ENCODE results near the gene SRD5A3. TPM values are rescaled to one million over a fixed set of nuclear protein-coding genes. Genes with fewer than 3 reads are reported as not detected.

SRD5A3 gene
- total and polyA plus RNA-seq, 9 of the 15 experiments (the other 6 are each of a cell fraction or from before 2014, with no cell fraction given) = 2.5 to 37.0 (median 13.3) TPM

DNA sequence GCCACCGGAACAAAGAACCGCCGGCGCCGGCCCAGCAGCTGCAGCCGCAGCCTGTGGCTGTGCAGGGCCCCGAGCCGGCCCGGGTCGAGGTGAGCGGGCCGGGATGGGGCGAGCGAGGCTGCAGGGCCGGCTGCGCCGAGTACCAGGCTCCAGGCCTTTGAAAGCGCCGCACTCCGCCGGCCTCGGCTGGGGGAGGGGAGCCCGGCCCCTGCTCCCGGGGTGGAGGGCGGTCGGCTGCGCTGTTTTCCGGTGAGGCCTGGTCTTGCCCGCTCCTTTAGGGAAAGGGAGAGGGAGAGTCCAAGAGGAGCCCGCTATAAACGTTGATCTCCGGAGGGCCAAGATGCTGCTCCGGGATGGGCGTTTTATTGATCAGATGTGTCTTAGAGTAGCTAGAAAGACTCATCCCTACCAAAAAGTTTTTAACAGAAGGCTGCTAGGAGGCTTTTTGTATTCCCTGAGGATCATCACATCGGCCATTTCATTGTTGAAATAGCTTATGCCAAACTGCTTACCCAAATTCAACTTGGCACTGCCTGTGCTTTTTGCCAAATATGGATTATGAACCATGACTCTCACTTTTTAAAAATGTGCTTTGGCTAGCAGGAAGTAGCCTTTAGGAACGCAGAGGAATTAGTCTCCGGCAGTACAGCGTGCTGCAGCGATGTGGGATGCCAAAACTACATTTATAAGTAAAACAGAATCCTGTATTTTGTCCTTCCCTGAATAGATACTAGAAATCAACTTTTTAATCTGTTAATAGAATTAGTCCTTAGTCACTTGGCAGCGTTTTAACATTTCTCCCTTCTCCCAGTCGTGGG is 50.5 kb downstream of the SRD5A3 start (continued):
- TF ChIP-seq, protein P1, sequence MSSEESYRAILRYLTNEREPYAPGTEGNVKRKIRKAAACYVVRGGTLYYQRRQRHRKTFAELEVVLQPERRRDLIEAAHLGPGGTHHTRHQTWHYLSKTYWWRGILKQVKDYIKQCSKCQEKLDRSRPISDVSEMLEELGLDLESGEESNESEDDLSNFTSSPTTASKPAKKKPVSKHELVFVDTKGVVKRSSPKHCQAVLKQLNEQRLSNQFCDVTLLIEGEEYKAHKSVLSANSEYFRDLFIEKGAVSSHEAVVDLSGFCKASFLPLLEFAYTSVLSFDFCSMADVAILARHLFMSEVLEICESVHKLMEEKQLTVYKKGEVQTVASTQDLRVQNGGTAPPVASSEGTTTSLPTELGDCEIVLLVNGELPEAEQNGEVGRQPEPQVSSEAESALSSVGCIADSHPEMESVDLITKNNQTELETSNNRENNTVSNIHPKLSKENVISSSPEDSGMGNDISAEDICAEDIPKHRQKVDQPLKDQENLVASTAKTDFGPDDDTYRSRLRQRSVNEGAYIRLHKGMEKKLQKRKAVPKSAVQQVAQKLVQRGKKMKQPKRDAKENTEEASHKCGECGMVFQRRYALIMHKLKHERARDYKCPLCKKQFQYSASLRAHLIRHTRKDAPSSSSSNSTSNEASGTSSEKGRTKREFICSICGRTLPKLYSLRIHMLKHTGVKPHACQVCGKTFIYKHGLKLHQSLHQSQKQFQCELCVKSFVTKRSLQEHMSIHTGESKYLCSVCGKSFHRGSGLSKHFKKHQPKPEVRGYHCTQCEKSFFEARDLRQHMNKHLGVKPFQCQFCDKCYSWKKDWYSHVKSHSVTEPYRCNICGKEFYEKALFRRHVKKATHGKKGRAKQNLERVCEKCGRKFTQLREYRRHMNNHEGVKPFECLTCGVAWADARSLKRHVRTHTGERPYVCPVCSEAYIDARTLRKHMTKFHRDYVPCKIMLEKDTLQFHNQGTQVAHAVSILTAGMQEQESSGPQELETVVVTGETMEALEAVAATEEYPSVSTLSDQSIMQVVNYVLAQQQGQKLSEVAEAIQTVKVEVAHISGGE (CRISPR knock-in tag; IDR thresholded peaks at IDR 0.05) = no peak
- no peak for TF ChIP-seq ZSCAN32 (CRISPR knock-in tag; IDR thresholded peaks at IDR 0.05)
- TF ChIP-seq MEIS2 (IDR thresholded peaks at IDR 0.05; ENCODE audit: partially characterized antibody) = no peak
- TF ChIP-seq CBX3 (IDR thresholded peaks at IDR 0.05; ENCODE audit: borderline replicate concordance in 1 of 2, low read length in 2 of 2) = no peak
- no peak for TF ChIP-seq SMARCA5 (IDR thresholded peaks at IDR 0.05)
- TF ChIP-seq BHLHE40 (IDR thresholded peaks at IDR 0.05; ENCODE audit: low read length) = no peak
- no peak for TF ChIP-seq CHD4 (IDR thresholded peaks at IDR 0.05; ENCODE audit: insufficient read depth, insufficient replicate concordance, low read depth, low read length, poor library complexity, severe bottlenecking)
- TF ChIP-seq ZNF586 (CRISPR knock-in tag; conservative IDR thresholded peaks at IDR 0.05) = no peak
- no peak for TF ChIP-seq PHB (CRISPR knock-in tag; IDR thresholded peaks at IDR 0.05)
- no peak for TF ChIP-seq NFE2L1 (tag; IDR thresholded peaks at IDR 0.05; ENCODE audit: borderline replicate concordance, low read depth)
- TF ChIP-seq ZNF184 (CRISPR knock-in tag; IDR thresholded peaks at IDR 0.05) = no peak
- no peak for TF ChIP-seq ZNF583 (CRISPR knock-in tag; IDR thresholded peaks at IDR 0.05)
- TF ChIP-seq RBBP5 (IDR thresholded peaks at IDR 0.05; ENCODE audit: borderline replicate concordance, insufficient read depth, low read length, poor library complexity, severe bottlenecking) = peak; percentile 30
- TF ChIP-seq RUNX1 (IDR thresholded peaks at IDR 0.05; ENCODE audit: low read depth) = no peak
- TF ChIP-seq, protein P2, sequence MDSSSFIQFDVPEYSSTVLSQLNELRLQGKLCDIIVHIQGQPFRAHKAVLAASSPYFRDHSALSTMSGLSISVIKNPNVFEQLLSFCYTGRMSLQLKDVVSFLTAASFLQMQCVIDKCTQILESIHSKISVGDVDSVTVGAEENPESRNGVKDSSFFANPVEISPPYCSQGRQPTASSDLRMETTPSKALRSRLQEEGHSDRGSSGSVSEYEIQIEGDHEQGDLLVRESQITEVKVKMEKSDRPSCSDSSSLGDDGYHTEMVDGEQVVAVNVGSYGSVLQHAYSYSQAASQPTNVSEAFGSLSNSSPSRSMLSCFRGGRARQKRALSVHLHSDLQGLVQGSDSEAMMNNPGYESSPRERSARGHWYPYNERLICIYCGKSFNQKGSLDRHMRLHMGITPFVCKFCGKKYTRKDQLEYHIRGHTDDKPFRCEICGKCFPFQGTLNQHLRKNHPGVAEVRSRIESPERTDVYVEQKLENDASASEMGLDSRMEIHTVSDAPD (CRISPR knock-in tag; IDR thresholded peaks at IDR 0.05) = no peak
- no peak for TF ChIP-seq SMAD4 (CRISPR knock-in tag; conservative IDR thresholded peaks at IDR 0.05)
- no peak; the same call in 1 of the 2 replicates for TF ChIP-seq ZBTB1 (CRISPR knock-in tag; IDR thresholded peaks at IDR 0.05; ENCODE audit: borderline replicate concordance, low read depth)
- TF ChIP-seq MAFK (IDR thresholded peaks at IDR 0.05; ENCODE audit: low read length) = no peak
- TF ChIP-seq JUN (IDR thresholded peaks at IDR 0.05; ENCODE audit: borderline replicate concordance, low read depth, low read length) = no peak
- no peak for TF ChIP-seq JUN (CRISPR knock-in tag; IDR thresholded peaks at IDR 0.05; ENCODE audit: borderline replicate concordance)
- TF ChIP-seq MCM3 (IDR thresholded peaks at IDR 0.05) = no peak
- no peak for TF ChIP-seq NCOA6 (IDR thresholded peaks at IDR 0.05)
- no peak for TF ChIP-seq CBFA2T3 (IDR thresholded peaks at IDR 0.05)
